ENCODE results near the gene HSPB6. TPM values are rescaled to one million over a fixed set of nuclear protein-coding genes. Genes with fewer than 3 reads are reported as not detected.
A peak's percentile ranks its signal among the peaks of the same experiment; 100 is the strongest.
"Not testable (repeated sequence)": the region's sequence is repeated elsewhere in the genome, so short reads cannot be mapped to it uniquely, and the experiment has no call there.

The HSPB6 gene
- total RNA-seq, 2 experiments from 2014 or later: 0.29 to 0.69 TPM

DNA sequence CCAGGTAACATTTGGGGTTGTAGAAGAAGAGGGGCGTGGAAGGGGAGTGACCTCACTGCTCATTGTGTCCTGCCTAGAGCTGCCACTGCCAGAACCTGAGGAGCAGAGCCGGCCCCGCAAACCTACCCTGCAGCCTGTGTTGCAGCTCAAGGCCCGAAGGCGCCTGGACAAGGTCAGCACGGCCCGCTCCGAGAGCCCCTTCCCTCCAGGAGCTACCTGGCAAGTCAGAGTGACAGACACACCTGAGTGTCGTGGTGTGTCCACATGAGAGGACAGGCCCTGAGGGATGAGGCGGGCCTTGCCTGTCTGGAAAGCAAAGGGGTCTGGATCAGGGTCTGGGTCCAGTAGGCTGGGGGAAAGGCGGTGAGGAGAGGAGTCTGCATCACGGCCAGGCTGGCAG, 32.3 kb downstream of the HSPB6 start:
- CTCF ChIA-PET: interaction anchor here (2.9 kb wide), 1 partner anchor 12 kb away, joined by 13 read pairs; no protein-coding TSS in a partner anchor
- peaks cover 9% of the 10 kb centered on the region for H3K4me1 Mint-ChIP-seq
- no peaks in the 10 kb centered on the region for H3K27me3 Mint-ChIP-seq
- no peak overlapping the region for H3K4me3 Mint-ChIP-seq
- H3K36me3 Mint-ChIP-seq (ENCODE audit: low read depth): peaks cover 66% of the 10 kb centered on the region
- DNase-seq: no peak
- no peak overlapping the region for H3K27ac Mint-ChIP-seq
- POLR2A ChIA-PET: no interaction called here
- no peaks in the 10 kb centered on the region for H3K9me3 Mint-ChIP-seq

DNA sequence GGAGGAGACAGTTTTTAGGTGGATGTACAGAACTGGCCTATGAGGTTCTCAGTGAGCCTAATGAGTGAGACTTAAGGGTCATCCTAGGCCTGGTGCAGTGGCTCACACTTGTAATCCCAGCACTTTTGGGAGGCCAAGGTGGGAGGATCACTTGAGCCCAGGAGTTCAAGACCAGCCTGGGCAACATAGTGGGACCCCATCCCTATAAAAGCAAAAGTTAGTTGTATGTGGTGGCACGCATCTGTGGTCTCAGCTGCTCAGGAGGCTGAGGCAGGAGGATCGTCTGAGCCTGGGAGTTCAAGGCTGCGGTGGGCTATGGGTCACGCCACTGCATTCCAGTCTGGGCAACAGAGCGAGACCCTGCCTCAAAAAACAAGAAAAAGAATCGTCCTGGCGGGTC, 32.7 kb downstream of the HSPB6 start:
- H3K27ac Mint-ChIP-seq, H3K4me3 Mint-ChIP-seq, H3K9me3 Mint-ChIP-seq, DNase-seq, H3K27me3 Mint-ChIP-seq, POLR2A ChIA-PET: not testable (repeated sequence)
- Mint-ChIP-seq H3K36me3 (ENCODE audit: low read depth) (peaks cover 63% of the 10 kb centered on the region), H3K4me1 (peaks cover 13% of the 10 kb centered on the region)
- CTCF ChIA-PET: interaction anchor here (2.9 kb wide), 1 partner anchor 13 kb away, joined by 13 read pairs; no protein-coding TSS in a partner anchor

DNA sequence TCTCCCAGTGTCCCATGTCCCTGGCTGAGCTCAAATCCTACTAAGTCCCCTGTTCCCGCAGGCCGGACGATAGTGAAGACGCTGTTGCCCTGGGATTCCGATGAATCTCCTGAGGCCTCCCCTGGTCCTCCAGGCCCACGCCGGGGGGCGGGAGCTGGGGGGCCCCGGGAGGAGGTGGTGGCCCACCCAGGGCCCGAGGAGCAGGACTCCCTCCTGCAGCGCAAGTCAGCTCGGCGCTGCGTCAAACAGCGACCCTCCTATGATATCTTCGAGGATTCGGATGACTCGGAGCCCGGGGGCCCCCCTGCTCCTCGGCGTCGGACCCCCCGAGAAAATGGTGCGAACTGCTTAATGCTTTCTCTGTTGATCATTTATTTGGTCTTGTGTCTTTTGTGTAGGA, 33.2 kb downstream of the HSPB6 start:
- H3K36me3 Mint-ChIP-seq (ENCODE audit: low read depth): peaks cover 59% of the 10 kb centered on the region
- H3K27me3 Mint-ChIP-seq: no peaks in the 10 kb centered on the region
- ChIA-PET POLR2A (no interaction called here), CTCF (interaction anchor here (0.7 to 2.9 kb wide), 5 partner anchors 8 to 21 kb away, joined by 3 to 13 read pairs (median 3); partner anchors contain the start of genes IGFLR1, PSENEN and U2AF1L4)
- H3K4me3 Mint-ChIP-seq: no peak overlapping the region
- H3K9me3 Mint-ChIP-seq: no peaks in the 10 kb centered on the region
- no peak for DNase-seq
- H3K27ac Mint-ChIP-seq: no peak overlapping the region
- H3K4me1 Mint-ChIP-seq: peaks cover 18% of the 10 kb centered on the region

DNA sequence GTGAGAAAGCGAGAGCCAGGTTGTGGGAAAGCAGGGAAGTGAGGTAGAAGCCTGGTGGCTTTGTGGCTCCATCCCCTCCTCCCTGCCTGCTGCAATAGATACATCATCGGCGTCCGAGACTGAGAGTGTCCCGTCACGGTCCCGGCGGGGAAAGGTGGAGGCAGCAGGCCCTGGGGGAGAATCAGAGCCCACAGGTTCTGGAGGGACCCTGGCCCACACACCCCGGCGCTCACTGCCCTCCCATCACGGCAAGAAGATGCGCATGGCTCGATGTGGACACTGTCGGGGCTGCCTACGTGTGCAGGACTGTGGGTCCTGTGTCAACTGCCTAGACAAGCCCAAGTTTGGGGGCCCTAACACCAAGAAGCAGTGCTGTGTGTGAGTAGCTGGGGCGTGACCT, 33.9 kb downstream of the HSPB6 start:
- Mint-ChIP-seq H3K36me3 (ENCODE audit: low read depth) (peaks cover 51% of the 10 kb centered on the region), H3K27me3 (no peaks in the 10 kb centered on the region), H3K4me3 (no peak overlapping the region), H3K9me3 (no peaks in the 10 kb centered on the region), H3K27ac (no peak overlapping the region), H3K4me1 (peaks cover 18% of the 10 kb centered on the region)
- CTCF ChIA-PET: interaction anchor here (0.7 to 2.9 kb wide), 5 partner anchors 9 to 22 kb away, joined by 3 to 13 read pairs (median 3); partner anchors contain the start of genes IGFLR1, PSENEN and U2AF1L4
- DNase-seq: no peak
- POLR2A ChIA-PET: no interaction called here

DNA sequence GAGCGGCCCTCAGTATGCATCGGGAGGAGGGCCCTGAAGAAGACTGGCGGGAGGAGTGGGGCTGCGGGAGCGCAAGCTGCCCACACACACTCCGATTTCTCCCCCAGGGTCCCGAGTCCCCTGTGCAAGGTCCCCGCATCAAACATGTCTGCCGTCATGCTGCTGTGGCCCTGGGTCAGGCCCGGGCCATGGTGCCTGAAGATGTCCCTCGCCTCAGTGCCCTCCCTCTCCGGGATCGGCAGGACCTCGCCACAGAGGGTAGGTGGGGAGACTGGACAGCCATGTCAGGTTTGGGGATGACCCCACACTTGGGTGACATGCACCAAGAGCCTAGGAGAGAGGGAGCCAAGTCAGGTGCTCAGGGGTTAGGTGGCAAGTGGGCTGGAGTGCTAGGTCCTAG, 34.4 kb downstream of the HSPB6 start:
- Mint-ChIP-seq H3K27ac (peak overlapping the region; percentile 31), H3K4me1 (peaks cover 18% of the 10 kb centered on the region), H3K9me3 (no peaks in the 10 kb centered on the region), H3K4me3 (no peak overlapping the region), H3K27me3 (no peaks in the 10 kb centered on the region), H3K36me3 (ENCODE audit: low read depth) (peaks cover 50% of the 10 kb centered on the region)
- POLR2A ChIA-PET: interaction anchor here (0.5 kb wide), 1 partner anchor 68 kb away, joined by 3 read pairs; no protein-coding TSS in a partner anchor
- CTCF ChIA-PET: interaction anchor here (0.8 to 1.7 kb wide), 2 partner anchors 14 to 20 kb away, joined by 3 to 5 read pairs; partner anchors contain the start of gene IGFLR1
- DNase-seq: no peak

DNA sequence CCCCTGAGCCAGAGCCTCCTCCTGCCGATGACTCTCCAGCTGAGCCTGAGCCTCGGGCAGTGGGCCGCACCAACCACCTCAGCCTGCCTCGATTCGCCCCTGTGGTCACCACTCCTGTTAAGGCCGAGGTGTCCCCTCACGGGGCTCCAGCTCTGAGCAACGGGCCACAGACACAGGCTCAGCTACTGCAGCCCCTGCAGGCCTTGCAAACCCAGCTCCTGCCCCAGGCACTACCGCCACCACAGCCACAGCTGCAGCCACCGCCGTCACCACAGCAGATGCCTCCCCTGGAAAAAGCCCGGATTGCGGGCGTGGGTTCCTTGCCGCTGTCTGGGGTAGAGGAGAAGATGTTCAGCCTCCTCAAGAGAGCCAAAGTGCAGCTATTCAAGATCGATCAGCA, 35.5 kb downstream of the HSPB6 start:
- no peak for DNase-seq
- POLR2A ChIA-PET: no interaction called here
- no peak overlapping the region for H3K4me3 Mint-ChIP-seq
- CTCF ChIA-PET: interaction anchor here (0.7 to 0.8 kb wide), 2 partner anchors 18 to 19 kb away, joined by 3 to 4 read pairs; no protein-coding TSS in a partner anchor
- peaks cover 23% of the 10 kb centered on the region for H3K4me1 Mint-ChIP-seq
- peak overlapping the region; percentile 19 for H3K27ac Mint-ChIP-seq
- peaks cover 50% of the 10 kb centered on the region for H3K36me3 Mint-ChIP-seq (ENCODE audit: low read depth)
- no peaks in the 10 kb centered on the region for H3K27me3 Mint-ChIP-seq
- no peaks in the 10 kb centered on the region for H3K9me3 Mint-ChIP-seq

DNA sequence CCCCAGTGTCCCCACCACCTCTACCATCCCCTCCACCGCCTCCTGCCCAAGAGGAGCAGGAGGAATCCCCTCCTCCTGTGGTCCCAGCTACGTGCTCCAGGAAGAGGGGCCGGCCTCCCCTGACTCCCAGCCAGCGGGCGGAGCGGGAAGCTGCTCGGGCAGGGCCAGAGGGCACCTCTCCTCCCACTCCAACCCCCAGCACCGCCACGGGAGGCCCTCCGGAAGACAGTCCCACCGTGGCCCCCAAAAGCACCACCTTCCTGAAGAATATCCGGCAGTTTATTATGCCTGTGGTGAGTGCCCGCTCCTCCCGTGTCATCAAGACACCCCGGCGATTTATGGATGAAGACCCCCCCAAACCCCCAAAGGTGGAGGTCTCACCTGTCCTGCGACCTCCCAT, 36.2 kb downstream of the HSPB6 start:
- ChIA-PET POLR2A (no interaction called here), CTCF (interaction anchor here (0.8 kb wide), 1 partner anchor 19 kb away, joined by 3 read pairs; no protein-coding TSS in a partner anchor)
- Mint-ChIP-seq H3K9me3 (no peaks in the 10 kb centered on the region), H3K4me3 (no peak overlapping the region), H3K4me1 (peaks cover 30% of the 10 kb centered on the region), H3K27ac (no peak overlapping the region), H3K36me3 (ENCODE audit: low read depth) (peaks cover 43% of the 10 kb centered on the region), H3K27me3 (no peaks in the 10 kb centered on the region)
- no peak for DNase-seq

DNA sequence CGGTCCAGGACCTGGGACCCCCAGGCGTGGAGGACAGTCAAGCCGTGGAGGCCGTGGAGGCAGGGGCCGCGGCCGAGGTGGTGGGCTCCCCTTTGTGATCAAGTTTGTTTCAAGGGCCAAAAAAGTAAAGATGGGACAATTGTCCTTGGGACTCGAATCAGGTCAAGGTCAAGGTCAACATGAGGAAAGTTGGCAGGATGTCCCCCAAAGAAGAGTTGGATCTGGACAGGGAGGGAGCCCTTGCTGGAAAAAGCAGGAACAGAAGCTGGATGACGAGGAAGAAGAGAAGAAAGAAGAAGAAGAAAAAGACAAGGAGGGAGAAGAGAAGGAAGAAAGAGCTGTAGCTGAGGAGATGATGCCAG, 36.7 kb downstream of the HSPB6 start:
- ChIA-PET POLR2A (no interaction called here), CTCF (no interaction called here)
- H3K27ac Mint-ChIP-seq: peak overlapping the region; percentile 50
- H3K9me3 Mint-ChIP-seq: no peaks in the 10 kb centered on the region
- H3K4me3 Mint-ChIP-seq: no peak overlapping the region
- H3K4me1 Mint-ChIP-seq: peaks cover 35% of the 10 kb centered on the region
- DNase-seq: no peak
- peaks cover 38% of the 10 kb centered on the region for H3K36me3 Mint-ChIP-seq (ENCODE audit: low read depth)
- H3K27me3 Mint-ChIP-seq: no peaks in the 10 kb centered on the region

DNA sequence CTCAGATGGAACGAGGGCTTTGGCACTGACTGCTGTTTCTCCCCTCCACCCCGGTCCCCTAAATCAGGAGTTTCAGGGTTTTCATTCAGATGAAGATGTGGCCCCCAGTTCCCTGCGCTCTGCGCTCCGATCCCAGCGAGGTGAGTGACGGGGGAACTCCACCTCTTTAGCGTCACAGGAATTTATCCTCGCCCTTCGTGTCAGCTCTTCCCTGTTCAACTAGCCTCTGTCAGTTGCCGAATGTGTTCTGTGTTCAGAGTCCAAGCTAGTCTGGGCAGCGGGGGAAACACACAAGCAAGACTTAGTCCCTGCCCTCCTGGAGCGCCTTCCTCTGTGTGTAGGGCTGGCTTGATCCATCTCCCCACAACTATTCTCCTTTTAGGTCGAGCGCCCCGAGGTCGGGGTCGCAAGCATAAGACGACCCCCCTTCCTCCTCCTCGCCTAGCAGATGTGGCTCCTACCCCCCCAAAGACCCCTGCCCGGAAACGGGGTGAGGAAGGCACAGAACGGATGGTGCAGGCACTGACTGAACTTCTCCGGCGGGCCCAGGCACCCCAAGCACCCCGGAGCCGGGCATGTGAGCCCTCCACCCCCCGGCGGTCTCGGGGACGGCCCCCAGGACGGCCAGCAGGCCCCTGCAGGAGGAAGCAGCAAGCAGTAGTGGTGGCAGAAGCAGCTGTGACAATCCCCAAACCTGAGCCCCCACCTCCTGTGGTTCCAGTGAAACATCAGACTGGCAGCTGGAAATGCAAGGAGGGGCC, 37.2 kb downstream of the HSPB6 start:
- peaks cover 34% of the 10 kb centered on the region for H3K36me3 Mint-ChIP-seq (ENCODE audit: low read depth)

DNA sequence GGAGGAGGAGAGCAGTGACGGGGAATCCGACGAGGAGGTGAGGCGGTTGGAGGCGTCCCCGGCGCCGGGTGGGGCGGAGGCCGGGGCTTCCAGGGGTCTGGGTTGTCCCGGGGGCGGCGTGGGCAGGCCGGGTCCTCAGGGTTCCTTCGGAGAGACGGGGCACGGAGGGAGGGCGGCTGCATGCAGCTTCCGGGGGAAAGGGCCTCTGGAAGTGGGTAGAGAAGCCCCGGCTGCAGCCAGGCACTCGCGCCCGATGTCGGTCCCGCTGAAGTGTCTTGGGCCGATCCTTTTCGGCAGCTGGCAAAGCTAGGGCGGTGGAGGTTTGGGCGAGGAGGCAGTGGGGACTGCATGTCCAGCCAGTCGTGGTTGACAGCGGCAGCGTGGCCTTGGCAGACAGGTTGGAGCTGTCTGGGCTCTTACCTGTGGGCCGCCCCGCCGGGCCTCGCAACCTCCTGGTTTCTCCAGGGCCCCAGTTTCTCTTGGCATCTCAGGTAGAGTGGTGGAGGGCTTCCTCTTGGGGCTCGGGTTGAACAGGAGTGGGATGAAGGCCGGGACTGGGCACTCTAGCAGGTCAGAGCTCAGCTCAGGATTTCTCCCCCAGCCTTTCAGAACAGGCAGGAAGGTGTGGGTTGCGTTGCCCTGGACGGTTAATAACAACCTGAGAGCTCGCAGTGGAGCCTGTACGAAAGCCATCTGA, 38.3 kb downstream of the HSPB6 start:
- peaks cover 52% of the 10 kb centered on the region for H3K4me1 Mint-ChIP-seq
- DNase-seq: peak; percentile 54
- ChIA-PET POLR2A (interaction anchor here (0.7 kb wide), 1 partner anchor 101 kb away, joined by 3 read pairs; no protein-coding TSS in a partner anchor), CTCF (interaction anchor here (0.8 to 1.1 kb wide), 4 partner anchors 12 to 24 kb away, joined by 3 to 5 read pairs (median 4); no protein-coding TSS in a partner anchor)
- H3K9me3 Mint-ChIP-seq: no peaks in the 10 kb centered on the region
- H3K4me3 Mint-ChIP-seq: peak overlapping the region; percentile 87
- no peaks in the 10 kb centered on the region for H3K27me3 Mint-ChIP-seq
- H3K27ac Mint-ChIP-seq: peak overlapping the region; percentile 85
- peaks cover 28% of the 10 kb centered on the region for H3K36me3 Mint-ChIP-seq (ENCODE audit: low read depth)

More for the DNA sequence above, 37.2 kb downstream of the HSPB6 start:
- Mint-ChIP-seq H3K27ac (peak overlapping the region; percentile 85), H3K4me1 (peaks cover 41% of the 10 kb centered on the region), H3K9me3 (no peaks in the 10 kb centered on the region), H3K27me3 (no peaks in the 10 kb centered on the region), H3K4me3 (peak overlapping the region; percentile 87)
- POLR2A ChIA-PET: no interaction called here
- DNase-seq: no peak
- CTCF ChIA-PET: interaction anchor here (1.1 kb wide), 1 partner anchor 17 kb away, joined by 4 read pairs; no protein-coding TSS in a partner anchor

DNA sequence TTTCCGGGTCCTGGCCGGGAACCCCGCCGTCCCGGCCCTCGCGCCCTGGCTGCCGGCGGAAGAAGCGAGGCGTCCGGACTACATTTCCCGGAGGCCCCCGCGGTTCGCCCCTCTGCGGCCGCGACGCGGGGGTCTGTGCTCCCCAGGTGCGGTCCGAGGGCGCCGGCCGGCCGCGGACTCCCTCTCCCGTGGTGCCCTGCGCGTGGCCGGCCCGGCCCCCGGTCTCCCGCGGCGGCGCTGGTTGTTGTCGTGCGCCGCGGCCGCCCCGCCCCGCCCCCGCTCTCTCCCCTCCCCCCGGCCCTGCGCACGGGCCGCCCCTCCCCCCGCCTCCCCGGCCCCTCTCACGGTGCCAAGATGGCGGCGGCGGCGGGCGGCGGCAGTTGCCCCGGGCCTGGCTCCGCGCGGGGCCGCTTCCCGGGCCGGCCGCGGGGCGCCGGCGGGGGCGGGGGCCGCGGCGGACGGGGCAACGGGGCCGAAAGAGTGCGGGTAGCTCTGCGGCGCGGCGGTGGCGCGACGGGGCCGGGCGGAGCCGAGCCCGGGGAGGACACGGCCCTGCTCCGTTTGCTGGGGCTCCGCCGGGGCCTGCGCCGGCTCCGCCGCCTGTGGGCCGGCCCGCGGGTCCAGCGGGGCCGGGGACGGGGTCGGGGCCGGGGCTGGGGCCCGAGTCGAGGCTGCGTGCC, 39.0 kb downstream of the HSPB6 start, which contains the start of gene KMT2B:
KMT2B (plus strand) TSS at position 339 of the 680 bp plus-strand sequence; CDS start at position 355, 16 bp downstream.
- CTCF ChIA-PET: interaction anchor here (0.9 to 1.1 kb wide), 2 partner anchors 23 kb away, joined by 4 to 5 read pairs; no protein-coding TSS in a partner anchor
- H3K27me3 Mint-ChIP-seq: no peaks in the 10 kb centered on the region
- no peaks in the 10 kb centered on the region for H3K9me3 Mint-ChIP-seq
- peaks cover 59% of the 10 kb centered on the region for H3K4me1 Mint-ChIP-seq
- peak within 1 kb of the TSS; percentile 94 for H3K27ac Mint-ChIP-seq
- POLR2A ChIA-PET: no interaction called here
- DNase-seq: no peak
- H3K4me3 Mint-ChIP-seq: peak within 1 kb of the TSS; percentile 87
- H3K36me3 Mint-ChIP-seq (ENCODE audit: low read depth): peaks cover 24% of the 10 kb centered on the region
